ENCODE data around the gene UBE2QL1.

- TF ChIP-seq CTCF (IDR thresholded peaks at IDR 0.05) = no peak
- no peak for TF ChIP-seq EP300 (IDR thresholded peaks at IDR 0.05; ENCODE audit: low read depth)
- no peak for TF ChIP-seq POLR2A (IDR thresholded peaks at IDR 0.05)
Observed at GRCh38 chr5:6459896-6460295, 11.2 kb downstream of the UBE2QL1 start.

All from transverse colon (tissue), 3 donors.